ENCODE measurements around the gene SLC25A22. TPM values are rescaled to one million over a fixed set of nuclear protein-coding genes. Genes with fewer than 3 reads are reported as not detected.

The SLC25A22 gene
- total RNA-seq, 1 donor from 2014 or later = 10.3 TPM

DNA sequence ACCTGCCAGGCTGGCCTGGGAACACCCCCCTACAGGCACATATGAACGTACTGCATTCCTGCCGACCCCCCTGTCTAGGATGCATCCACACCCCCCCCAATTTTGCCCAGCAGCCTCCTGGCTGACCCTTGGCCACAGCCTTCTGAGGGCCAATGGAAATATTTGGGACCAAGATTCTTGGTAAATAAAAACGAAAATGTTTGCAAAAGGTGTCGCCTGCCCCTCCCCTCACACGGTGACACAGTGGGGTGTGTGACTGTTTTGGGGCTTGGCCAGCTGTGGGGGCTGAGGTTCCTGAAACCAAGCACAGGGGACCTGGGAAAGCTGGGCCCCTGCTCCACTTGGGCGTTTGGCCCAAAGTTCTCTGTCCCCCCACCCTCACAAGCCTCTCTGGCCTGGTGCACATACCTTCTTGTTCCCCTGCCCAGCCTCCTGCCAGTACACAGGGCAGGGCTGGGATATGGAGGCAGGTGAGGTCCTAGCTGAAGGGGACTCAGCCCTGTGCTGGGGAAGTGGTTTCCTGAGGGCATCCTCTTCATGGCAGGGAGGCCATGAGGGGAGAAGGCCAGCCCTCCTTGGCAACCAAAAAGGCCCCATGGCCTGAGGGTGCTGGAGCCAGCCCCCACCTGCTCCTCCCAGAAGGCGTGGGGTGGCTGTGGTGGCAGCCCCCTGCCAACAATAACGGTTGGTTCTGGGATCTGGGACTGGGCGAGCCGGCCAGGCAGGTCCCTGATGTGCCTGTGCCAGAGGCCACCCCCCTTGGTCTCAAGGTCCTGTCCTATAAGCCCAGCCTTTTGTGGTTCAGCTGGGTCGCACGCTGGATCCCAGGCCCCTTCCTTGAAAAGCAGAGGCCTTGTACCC is 27.5 kb upstream of the SLC25A22 start:
- H3K36me3 ChIP-seq = peaks cover 0 to 28% of the 10 kb centered on the region in 2 donors
- no peak overlapping the region for H3K27ac ChIP-seq
- H3K4me3 ChIP-seq = no peak overlapping the region
- H3K9me3 ChIP-seq = no peaks in the 10 kb centered on the region
- peaks cover 59% of the 10 kb centered on the region for H3K4me1 ChIP-seq
- no peaks in the 10 kb centered on the region for H3K27me3 ChIP-seq
- intact Hi-C loops (cut with DNase I) = no loop called here
- TF ChIP-seq, protein P1, sequence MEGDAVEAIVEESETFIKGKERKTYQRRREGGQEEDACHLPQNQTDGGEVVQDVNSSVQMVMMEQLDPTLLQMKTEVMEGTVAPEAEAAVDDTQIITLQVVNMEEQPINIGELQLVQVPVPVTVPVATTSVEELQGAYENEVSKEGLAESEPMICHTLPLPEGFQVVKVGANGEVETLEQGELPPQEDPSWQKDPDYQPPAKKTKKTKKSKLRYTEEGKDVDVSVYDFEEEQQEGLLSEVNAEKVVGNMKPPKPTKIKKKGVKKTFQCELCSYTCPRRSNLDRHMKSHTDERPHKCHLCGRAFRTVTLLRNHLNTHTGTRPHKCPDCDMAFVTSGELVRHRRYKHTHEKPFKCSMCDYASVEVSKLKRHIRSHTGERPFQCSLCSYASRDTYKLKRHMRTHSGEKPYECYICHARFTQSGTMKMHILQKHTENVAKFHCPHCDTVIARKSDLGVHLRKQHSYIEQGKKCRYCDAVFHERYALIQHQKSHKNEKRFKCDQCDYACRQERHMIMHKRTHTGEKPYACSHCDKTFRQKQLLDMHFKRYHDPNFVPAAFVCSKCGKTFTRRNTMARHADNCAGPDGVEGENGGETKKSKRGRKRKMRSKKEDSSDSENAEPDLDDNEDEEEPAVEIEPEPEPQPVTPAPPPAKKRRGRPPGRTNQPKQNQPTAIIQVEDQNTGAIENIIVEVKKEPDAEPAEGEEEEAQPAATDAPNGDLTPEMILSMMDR (IDR thresholded peaks at IDR 0.05) = no peak
- TF ChIP-seq POLR2A (IDR thresholded peaks at IDR 0.05) (no peak), POLR2AphosphoS5 (IDR thresholded peaks at IDR 0.05; ENCODE audit: insufficient read depth in 1 of 2, low read depth in 1 of 2) (no peak)
- DNase-seq (ENCODE audit: extremely low spot score in 2 of 2) = no peak

DNA sequence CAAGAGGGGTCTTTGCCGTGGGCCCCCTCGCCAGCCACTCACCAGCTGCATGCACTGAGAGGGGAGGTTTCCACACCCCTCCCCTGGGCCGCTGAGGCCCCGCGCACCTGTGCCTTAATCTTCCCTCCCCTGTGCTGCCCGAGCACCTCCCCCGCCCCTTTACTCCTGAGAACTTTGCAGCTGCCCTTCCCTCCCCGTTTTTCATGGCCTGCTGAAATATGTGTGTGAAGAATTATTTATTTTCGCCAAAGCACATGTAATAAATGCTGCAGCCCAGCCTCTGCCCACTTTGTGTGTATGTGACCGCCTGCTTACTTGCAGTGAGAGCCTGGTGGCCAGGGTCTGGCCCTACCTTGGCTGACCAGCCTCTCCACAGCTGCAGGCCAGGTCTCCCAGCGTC is 26.9 kb upstream of the SLC25A22 start:
- peaks cover 58% of the 10 kb centered on the region for H3K4me1 ChIP-seq
- peaks cover 0 to 28% of the 10 kb centered on the region in 2 donors for H3K36me3 ChIP-seq
- H3K4me3 ChIP-seq = no peak overlapping the region
- H3K9me3 ChIP-seq = no peaks in the 10 kb centered on the region
- no peak for DNase-seq (ENCODE audit: extremely low spot score in 2 of 2)
- TF ChIP-seq, protein P1 (IDR thresholded peaks at IDR 0.05) = no peak
- TF ChIP-seq POLR2A (IDR thresholded peaks at IDR 0.05) = no peak
- no peak for TF ChIP-seq POLR2AphosphoS5 (IDR thresholded peaks at IDR 0.05; ENCODE audit: insufficient read depth in 1 of 2, low read depth in 1 of 2)
- H3K27ac ChIP-seq = no peak overlapping the region
- intact Hi-C loops (cut with DNase I) = no loop called here
- H3K27me3 ChIP-seq = no peaks in the 10 kb centered on the region

DNA sequence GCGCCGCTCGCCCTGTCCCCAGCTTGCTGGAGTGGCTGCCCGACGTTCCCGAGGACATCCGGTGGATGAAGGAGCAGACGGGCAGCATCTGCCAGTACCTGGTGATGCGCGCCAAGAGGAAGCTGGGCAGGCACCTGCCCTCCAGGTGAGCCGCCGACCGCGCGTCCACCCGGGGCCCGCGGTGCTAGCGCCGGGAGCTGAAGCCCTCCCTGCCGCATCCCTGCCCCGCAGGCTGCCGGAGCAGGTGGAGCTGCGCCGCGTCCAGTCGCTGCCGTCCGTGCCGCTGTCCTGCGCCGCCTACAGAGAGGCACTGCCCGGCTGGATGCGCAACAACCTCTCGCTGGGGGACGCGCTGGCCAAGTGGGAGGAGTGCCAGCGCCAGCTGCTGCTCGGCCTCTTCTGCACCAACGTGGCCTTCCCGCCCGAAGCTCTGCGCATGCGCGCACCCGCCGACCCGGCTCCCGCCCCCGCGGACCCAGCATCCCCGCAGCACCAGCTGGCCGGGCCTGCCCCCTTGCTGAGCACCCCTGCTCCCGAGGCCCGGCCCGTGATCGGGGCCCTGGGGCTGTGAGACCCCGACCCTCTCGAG is 26.3 kb upstream of the SLC25A22 start:
- Histone ChIP-seq H3K4me3 (no peak overlapping the region), H3K27me3 (no peaks in the 10 kb centered on the region), H3K9me3 (no peaks in the 10 kb centered on the region), H3K4me1 (peaks cover 52% of the 10 kb centered on the region), H3K27ac (no peak overlapping the region), H3K36me3 (peaks cover 0 to 28% of the 10 kb centered on the region in 2 donors)
- no peak for DNase-seq (ENCODE audit: extremely low spot score in 2 of 2)
- TF ChIP-seq, protein P1 (IDR thresholded peaks at IDR 0.05) = no peak
- TF ChIP-seq POLR2AphosphoS5 (IDR thresholded peaks at IDR 0.05; ENCODE audit: insufficient read depth in 1 of 2, low read depth in 1 of 2) (no peak), POLR2A (IDR thresholded peaks at IDR 0.05) (no peak)
- intact Hi-C loops (cut with DNase I) = no loop called here

DNA sequence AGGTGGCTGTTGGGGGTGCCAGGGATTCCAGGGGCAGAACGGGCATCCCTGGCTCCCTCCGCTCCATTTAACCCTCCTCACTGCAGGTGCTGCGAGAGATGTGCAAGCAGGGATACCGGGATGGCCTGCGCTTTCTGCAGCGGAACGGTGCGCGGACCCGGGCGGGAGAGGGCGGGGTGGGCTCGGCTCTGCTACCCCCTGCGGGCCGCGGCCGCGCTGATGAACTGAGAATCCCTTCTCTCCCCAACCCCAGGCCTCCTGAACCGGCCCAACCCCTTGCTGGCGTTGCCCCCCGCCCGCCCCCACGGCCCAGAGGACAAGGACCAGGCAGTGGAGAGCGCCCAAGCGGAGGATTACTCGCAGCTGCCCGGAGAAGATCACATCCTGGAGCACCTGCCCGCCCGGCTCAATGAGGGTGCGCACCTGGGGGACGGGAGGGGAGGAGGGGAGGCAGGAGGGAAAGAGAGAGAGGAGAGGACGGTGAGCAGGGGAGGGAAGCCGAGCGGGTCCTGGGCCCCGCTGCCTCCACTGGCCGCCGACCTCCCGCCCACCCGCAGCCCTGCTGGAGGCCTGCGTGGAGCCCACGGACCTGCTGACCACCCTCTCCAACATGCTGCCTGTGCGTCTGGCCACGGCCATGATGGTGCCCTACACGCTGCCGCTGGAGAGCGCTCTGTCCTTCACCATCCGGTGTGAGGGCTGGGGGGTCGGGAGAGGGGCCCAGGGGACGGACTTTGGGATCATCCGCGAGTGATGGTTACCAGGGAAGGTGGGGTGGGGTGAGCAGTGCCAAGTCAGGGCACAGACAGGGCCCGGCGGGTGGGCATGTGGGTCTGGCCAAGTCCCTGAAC is 25.6 kb upstream of the SLC25A22 start:
- TF ChIP-seq POLR2A (IDR thresholded peaks at IDR 0.05) (no peak), POLR2AphosphoS5 (IDR thresholded peaks at IDR 0.05; ENCODE audit: insufficient read depth in 1 of 2, low read depth in 1 of 2) (no peak)
- TF ChIP-seq, protein P1 (IDR thresholded peaks at IDR 0.05) = no peak
- Histone ChIP-seq H3K9me3 (no peaks in the 10 kb centered on the region), H3K4me1 (peaks cover 50% of the 10 kb centered on the region), H3K4me3 (no peak overlapping the region), H3K27me3 (no peaks in the 10 kb centered on the region), H3K27ac (no peak overlapping the region), H3K36me3 (peaks cover 0 to 28% of the 10 kb centered on the region in 2 donors)
- DNase-seq (ENCODE audit: extremely low spot score in 2 of 2) = no peak
- intact Hi-C loops (cut with DNase I) = no loop called here
